CD4-positive, alpha-beta T cell treated with Interleukin-15 for 4 hours (primary cell): ENCODE data around the gene RTN4RL1.

Experiments used
- DNase-seq: peaks from one replicate; pipeline ENCODE4 v3.0.0-alpha.2; 2020; ENCODE audit warnings: low spot score

RTN4RL1 gene

GRCh38 chr17:2025220-2025621 is at the start of gene RTN4RL1:
Gene RTN4RL1 (minus strand): TSS chr17:2025334. CDS start chr17:2024865, 469 bp downstream.
- DNase-seq: peak; percentile 79

GRCh38 chr17:2074919-2075318 is 49.8 kb upstream of the RTN4RL1 start:
- no peak for DNase-seq

GRCh38 chr17:2071455-2072281 is 46.5 kb upstream of the RTN4RL1 start:
- DNase-seq: no peak

- no peak for DNase-seq
Measured at GRCh38 chr17:2071024-2071385, 45.9 kb upstream of the RTN4RL1 start.

- peak; percentile 38 for DNase-seq
Measured at GRCh38 chr17:2070241-2071023, 45.3 kb upstream of the RTN4RL1 start.

GRCh38 chr17:2068519-2069051 is 43.5 kb upstream of the RTN4RL1 start:
- no peak for DNase-seq

GRCh38 chr17:2068031-2068518 is 42.9 kb upstream of the RTN4RL1 start:
- no peak for DNase-seq

GRCh38 chr17:2067608-2068024 is 42.5 kb upstream of the RTN4RL1 start:
- no peak for DNase-seq

GRCh38 chr17:2067048-2067561 is 42.0 kb upstream of the RTN4RL1 start:
- no peak for DNase-seq

- no peak for DNase-seq
Measured at GRCh38 chr17:2065949-2066400, 40.8 kb upstream of the RTN4RL1 start.

GRCh38 chr17:2064980-2065785 is 40.0 kb upstream of the RTN4RL1 start:
- peak; percentile 38 for DNase-seq

- no peak for DNase-seq
Measured at GRCh38 chr17:2064520-2064971, 39.4 kb upstream of the RTN4RL1 start.

- no peak for DNase-seq
Measured at GRCh38 chr17:2064147-2064489, 39.0 kb upstream of the RTN4RL1 start.

GRCh38 chr17:2063261-2064146 is 38.4 kb upstream of the RTN4RL1 start:
- no peak for DNase-seq

GRCh38 chr17:2062571-2063183 is 37.5 kb upstream of the RTN4RL1 start:
- DNase-seq: no peak

- no peak for DNase-seq
Measured at GRCh38 chr17:2061441-2061958, 36.4 kb upstream of the RTN4RL1 start.

GRCh38 chr17:2060681-2061440 is 35.7 kb upstream of the RTN4RL1 start:
- no peak for DNase-seq

- DNase-seq: no peak
Measured at GRCh38 chr17:2060385-2060658, 35.2 kb upstream of the RTN4RL1 start.
